MM.1S (cell line): Measurements from ENCODE around the gene CRY1.

Experiments used
- DNase-seq: peaks from one replicate; pipeline ENCODE4 v3.0.0-alpha.2; 2015
- H2AFZ ChIP-seq: fragments of 300-600 bp; sonication (generic); 2 replicates; pipeline ENCODE4 v1.6.0; 2016; ENCODE audit warnings: antibody characterized with exemption, low read length
- H3F3A ChIP-seq: fragments of 300-600 bp; sonication (generic); 2 replicates; pipeline ENCODE4 v1.6.1; 2016; ENCODE audit warnings: mild to moderate bottlenecking, antibody characterized with exemption, low read length, moderate library complexity, mixed read lengths; ENCODE audit not compliant: insufficient read depth
- H3K27ac ChIP-seq: fragments of 300-600 bp; sonication (generic); 2 replicates; pipeline ENCODE4 v1.5.1; 2016; ENCODE audit warnings: mild to moderate bottlenecking, low read length
- H3K27me3 ChIP-seq: fragments of 300-600 bp; sonication (generic); replicated peaks from 2 replicates; pipeline ENCODE4 v1.6.0; 2016; ENCODE audit warnings: low read length; ENCODE audit not compliant: insufficient read depth
- H3K36me3 ChIP-seq: fragments of 300-600 bp; sonication (generic); replicated peaks from 2 replicates; pipeline ENCODE4 v1.6.1; 2016; ENCODE audit warnings: mild to moderate bottlenecking, low read length, mixed read lengths; ENCODE audit not compliant: insufficient read depth
- H3K4me1 ChIP-seq: fragments of 300-600 bp; sonication (generic); 2 replicates; pipeline ENCODE4 v1.6.1; 2016; ENCODE audit warnings: low read length, mixed read lengths
- H3K4me2 ChIP-seq: fragments of 300-600 bp; sonication (generic); 2 replicates; pipeline ENCODE4 v1.6.0; 2016; ENCODE audit warnings: low read depth, low read length
- H3K4me3 ChIP-seq: fragments of 300-600 bp; sonication (generic); 2 replicates; pipeline ENCODE4 v1.5.1; 2016; ENCODE audit warnings: low read length, mixed read lengths
- H3K79me2 ChIP-seq: fragments of 300-600 bp; sonication (generic); 2 replicates; pipeline ENCODE4 v1.6.1; 2016; ENCODE audit warnings: mixed run types, low read length, mixed read lengths
- H3K9ac ChIP-seq: fragments of 300-600 bp; sonication (generic); 2 replicates; pipeline ENCODE4 v1.6.1; 2016; ENCODE audit warnings: low read length, mixed read lengths
- H3K9me2 ChIP-seq: fragments of 300-600 bp; sonication (generic); replicated peaks from 2 replicates; pipeline ENCODE4 v1.6.1; 2016; ENCODE audit warnings: mild to moderate bottlenecking, low read length, mixed read lengths; ENCODE audit not compliant: insufficient read depth
- H3K9me3 ChIP-seq: fragments of 300-600 bp; sonication (generic); replicated peaks from 2 replicates; pipeline ENCODE4 v1.6.1; 2016; ENCODE audit warnings: mild to moderate bottlenecking, low read length, mixed read lengths; ENCODE audit not compliant: insufficient read depth
- H4K20me1 ChIP-seq: fragments of 300-600 bp; sonication (generic); 2 replicates; pipeline ENCODE4 v1.6.1; 2016; ENCODE audit warnings: mild to moderate bottlenecking, low read length, moderate library complexity, mixed read lengths; ENCODE audit not compliant: insufficient read depth
- EZH2 ChIP-seq: fragments of 300-600 bp; sonication (generic); optimal IDR thresholded peaks from 2 replicates; pipeline ENCODE3; 2017; ENCODE audit warnings: low read depth, mild to moderate bottlenecking, antibody characterized with exemption, low read length, mixed read lengths
- EZH2phosphoT487 ChIP-seq: fragments of 300-600 bp; sonication (generic); IDR thresholded peaks from 2 replicates; pipeline ENCODE4 v1.6.1; 2018; ENCODE audit warnings: antibody characterized with exemption, low read length
- TF ChIP-seq, protein P1 (sequence below): fragments of 300-600 bp; sonication (generic); IDR thresholded peaks from 2 replicates; pipeline ENCODE4 v1.5.1; 2016; ENCODE audit warnings: antibody characterized with exemption, low read length, mixed read lengths

The CRY1 gene

DNA sequence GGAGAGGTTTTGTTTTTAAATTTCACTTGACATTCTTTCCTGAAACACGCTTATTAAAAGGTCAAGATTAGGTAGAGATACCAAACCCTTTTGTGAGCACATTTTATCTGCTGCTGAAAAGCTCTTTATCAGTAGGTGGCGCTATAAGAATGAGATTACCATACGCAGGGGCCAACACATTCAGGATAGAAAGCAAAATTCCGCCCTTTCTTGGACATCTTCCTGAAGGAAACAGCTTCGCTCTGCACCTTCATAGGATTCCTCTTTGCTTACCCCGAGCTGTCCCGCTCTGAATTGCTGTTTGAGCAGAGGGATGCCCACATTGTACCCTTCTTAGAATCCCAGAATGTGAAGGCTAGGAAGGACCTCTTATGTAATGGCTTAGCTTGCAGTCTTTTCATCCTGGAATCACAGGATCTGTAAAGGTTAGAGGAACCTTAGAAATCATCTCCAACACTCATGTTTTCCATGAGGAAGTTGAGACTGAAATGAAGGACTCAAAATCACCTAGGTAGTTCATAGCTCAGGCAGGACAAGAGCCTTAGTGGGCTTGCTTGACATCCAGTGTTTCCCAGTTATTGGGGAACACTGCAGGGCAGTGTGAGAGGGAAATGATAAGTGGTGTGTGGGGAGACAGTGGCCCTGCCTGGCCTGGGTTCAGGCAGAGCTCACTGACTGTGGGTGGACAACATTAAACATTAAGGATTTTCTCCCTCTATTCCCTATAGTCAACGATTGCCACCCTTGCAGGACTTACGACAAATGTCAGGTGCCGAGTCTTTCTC lies 38.7 kb upstream of the CRY1 start:
- no peaks in the 10 kb centered on the region for H3K9me3 ChIP-seq
- H3K9me2 ChIP-seq = no peaks in the 10 kb centered on the region
- H2AFZ ChIP-seq = peak overlapping the region; percentile 54
- 0 out of 2 replicates have a peak overlapping the region, but pooled peaks have one; percentile 12 for H3K4me2 ChIP-seq
- no peaks in the 10 kb centered on the region for H3K36me3 ChIP-seq
- H3K79me2 ChIP-seq = no peaks in the 10 kb centered on the region
- peak; percentile 60 for DNase-seq
- no peaks in the 10 kb centered on the region for H3F3A ChIP-seq
- H3K4me1 ChIP-seq = no peaks in the 10 kb centered on the region
- H3K9ac ChIP-seq = no peak overlapping the region
- TF ChIP-seq, protein P1, sequence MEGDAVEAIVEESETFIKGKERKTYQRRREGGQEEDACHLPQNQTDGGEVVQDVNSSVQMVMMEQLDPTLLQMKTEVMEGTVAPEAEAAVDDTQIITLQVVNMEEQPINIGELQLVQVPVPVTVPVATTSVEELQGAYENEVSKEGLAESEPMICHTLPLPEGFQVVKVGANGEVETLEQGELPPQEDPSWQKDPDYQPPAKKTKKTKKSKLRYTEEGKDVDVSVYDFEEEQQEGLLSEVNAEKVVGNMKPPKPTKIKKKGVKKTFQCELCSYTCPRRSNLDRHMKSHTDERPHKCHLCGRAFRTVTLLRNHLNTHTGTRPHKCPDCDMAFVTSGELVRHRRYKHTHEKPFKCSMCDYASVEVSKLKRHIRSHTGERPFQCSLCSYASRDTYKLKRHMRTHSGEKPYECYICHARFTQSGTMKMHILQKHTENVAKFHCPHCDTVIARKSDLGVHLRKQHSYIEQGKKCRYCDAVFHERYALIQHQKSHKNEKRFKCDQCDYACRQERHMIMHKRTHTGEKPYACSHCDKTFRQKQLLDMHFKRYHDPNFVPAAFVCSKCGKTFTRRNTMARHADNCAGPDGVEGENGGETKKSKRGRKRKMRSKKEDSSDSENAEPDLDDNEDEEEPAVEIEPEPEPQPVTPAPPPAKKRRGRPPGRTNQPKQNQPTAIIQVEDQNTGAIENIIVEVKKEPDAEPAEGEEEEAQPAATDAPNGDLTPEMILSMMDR = peak; percentile 82
- TF ChIP-seq EZH2 = no peak
- no peak overlapping the region for H3K27ac ChIP-seq
- no peaks in the 10 kb centered on the region for H3K27me3 ChIP-seq
- no peaks in the 10 kb centered on the region for H4K20me1 ChIP-seq
- H3K4me3 ChIP-seq = no peak overlapping the region

DNA sequence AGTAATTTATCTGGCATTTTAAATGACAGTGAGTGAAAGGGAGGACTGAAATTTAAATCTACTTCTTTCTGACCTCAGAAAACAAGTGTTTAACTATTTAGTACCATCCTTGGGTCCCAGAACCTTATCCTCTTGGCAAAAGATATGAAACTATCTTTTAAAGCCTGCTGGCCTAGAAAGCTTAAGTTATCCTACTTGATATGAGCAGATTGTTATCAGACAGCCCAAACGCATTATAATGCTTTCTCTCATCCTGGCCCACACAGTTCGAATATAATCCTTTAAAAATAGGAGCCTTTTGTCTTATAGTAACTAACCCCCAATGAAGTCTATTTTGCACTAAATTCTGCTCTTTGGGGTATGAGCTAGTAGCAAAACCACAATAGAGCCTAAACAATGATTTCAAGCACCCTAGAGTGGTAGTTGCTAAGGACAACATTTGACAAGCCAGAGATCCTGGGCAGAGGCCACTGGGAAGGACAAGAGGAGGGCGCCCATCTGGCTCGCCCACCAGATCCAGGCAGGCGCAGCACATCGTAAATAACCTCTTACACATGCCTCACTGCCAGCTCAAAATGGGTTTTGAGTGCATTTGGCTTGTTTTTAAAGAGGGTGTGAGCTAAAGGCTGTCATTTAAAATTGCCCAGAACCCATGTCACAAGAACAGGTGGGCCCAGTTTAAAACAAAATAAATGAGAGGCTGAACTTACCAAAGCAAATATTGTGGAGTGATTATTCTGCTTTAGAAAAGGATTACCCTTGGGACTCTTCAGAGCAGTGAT lies 37.7 kb upstream of the CRY1 start:
- no peak for DNase-seq
- Histone ChIP-seq H3K4me1 (no peaks in the 10 kb centered on the region), H2AFZ (no peak overlapping the region), H3F3A (no peaks in the 10 kb centered on the region), H3K4me2 (no peak overlapping the region), H3K4me3 (no peak overlapping the region), H4K20me1 (no peaks in the 10 kb centered on the region), H3K36me3 (no peaks in the 10 kb centered on the region), H3K9ac (no peak overlapping the region), H3K79me2 (no peaks in the 10 kb centered on the region), H3K9me3 (no peaks in the 10 kb centered on the region), H3K27ac (no peak overlapping the region), H3K9me2 (no peaks in the 10 kb centered on the region), H3K27me3 (no peaks in the 10 kb centered on the region)
- TF ChIP-seq EZH2 (no peak), EZH2phosphoT487 (no peak)
- TF ChIP-seq, protein P1 = no peak

DNA sequence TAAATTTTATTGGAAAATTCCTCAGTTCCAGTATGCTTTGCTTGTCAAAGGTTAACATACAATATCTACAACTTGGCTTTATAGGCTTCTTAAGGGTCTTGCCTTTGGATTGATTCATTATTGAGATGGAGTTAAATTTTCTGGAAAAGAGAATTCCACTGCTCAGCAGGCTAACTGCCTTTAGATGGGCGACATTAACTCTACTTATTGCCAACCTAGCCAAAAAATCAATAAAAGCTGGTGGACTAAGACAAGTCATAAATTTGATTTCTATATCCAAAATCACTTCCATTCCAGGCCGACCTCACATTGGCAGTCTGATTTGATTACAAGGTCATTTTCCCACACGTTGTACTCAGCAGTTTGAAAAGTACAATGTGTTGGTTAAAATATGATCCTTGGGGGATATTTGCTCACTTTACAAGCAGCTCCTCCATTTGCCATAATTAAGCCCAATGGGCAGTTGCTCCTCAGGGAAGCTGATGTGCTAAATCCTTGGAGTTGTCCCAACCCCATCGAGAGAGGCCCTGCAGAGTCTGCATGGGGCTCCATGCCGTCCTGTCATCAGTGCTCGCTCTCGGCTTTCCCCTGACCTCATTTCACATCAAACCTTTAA lies 36.1 kb upstream of the CRY1 start:
- H3K4me2 ChIP-seq = no peak overlapping the region
- H3K27me3 ChIP-seq = no peaks in the 10 kb centered on the region
- no peaks in the 10 kb centered on the region for H4K20me1 ChIP-seq
- no peaks in the 10 kb centered on the region for H3K9me3 ChIP-seq
- H3K27ac ChIP-seq = no peak overlapping the region
- no peak for DNase-seq
- H2AFZ ChIP-seq = no peak overlapping the region
- H3K36me3 ChIP-seq = no peaks in the 10 kb centered on the region
- no peak overlapping the region for H3K9ac ChIP-seq
- TF ChIP-seq EZH2 (no peak), EZH2phosphoT487 (no peak)
- TF ChIP-seq, protein P1 = no peak
- H3K4me1 ChIP-seq = no peaks in the 10 kb centered on the region
- no peaks in the 10 kb centered on the region for H3K9me2 ChIP-seq
- no peak overlapping the region for H3K4me3 ChIP-seq
- H3F3A ChIP-seq = no peaks in the 10 kb centered on the region
- H3K79me2 ChIP-seq = no peaks in the 10 kb centered on the region
